IMR-90 (cell line): Measurements from ENCODE around the gene RIPOR3.

Experiments
- CHD1 ChIP-seq: IDR thresholded peaks from 2 replicates; pipeline ENCODE4 v1.6.1; 2012; ENCODE audit warnings: low read depth, low read length, improper control_type of control experiment
- CTCF ChIP-seq: conservative IDR thresholded peaks from 2 replicates; pipeline ENCODE4 v1.5.1; 2012; ENCODE audit warnings: mild to moderate bottlenecking, low read depth, low read length, improper control_type of control experiment
- MAFK ChIP-seq: IDR thresholded peaks from 2 replicates; pipeline ENCODE4 v1.6.1; 2012; ENCODE audit warnings: low read depth, low read length, improper control_type of control experiment
- POLR2A ChIP-seq: IDR thresholded peaks from 2 replicates; pipeline ENCODE4 v1.6.1; 2012; ENCODE audit warnings: mild to moderate bottlenecking, low read depth, low read length
- RAD21 ChIP-seq: IDR thresholded peaks from 2 replicates; pipeline ENCODE4 v1.6.1; 2012; ENCODE audit warnings: low read length, improper control_type of control experiment
- RFX5 ChIP-seq: IDR thresholded peaks from 2 replicates; pipeline ENCODE4 v1.8.0; 2012; ENCODE audit warnings: low read depth, mild to moderate bottlenecking, low read length, moderate library complexity
- USF2 ChIP-seq: fragments of 150-350 bp; IDR thresholded peaks from 2 replicates; pipeline ENCODE4 v1.6.1; 2017; ENCODE audit warnings: mild to moderate bottlenecking, antibody characterized with exemption, low read length, low read depth

GRCh38 chr20:50585214-50585613 lies 106.1 kb downstream of the RIPOR3 start:
- TF ChIP-seq CHD1 (no peak), USF2 (no peak), CTCF (no peak), POLR2A (no peak), MAFK (no peak), RFX5 (no peak), RAD21 (no peak)
